AG09319 (cell line): ENCODE data around the gene OSBPL5.

Experiments used
- DNase-seq: peaks from one replicate; pipeline ENCODE4 v3.0.0-alpha.2; 2010; ENCODE audit warnings: low read depth; ENCODE audit errors: extremely low read depth
- TF ChIP-seq, protein P1 (sequence below): IDR thresholded peaks from 2 replicates; pipeline ENCODE4 v1.5.1; 2011; ENCODE audit warnings: low read depth, mild to moderate bottlenecking, inconsistent platforms, low read length, moderate library complexity

Gene OSBPL5

GRCh38 chr11:3155691-3156258, 9.3 kb downstream of the OSBPL5 start:
- DNase-seq = peak; percentile 55
- TF ChIP-seq, protein P1, sequence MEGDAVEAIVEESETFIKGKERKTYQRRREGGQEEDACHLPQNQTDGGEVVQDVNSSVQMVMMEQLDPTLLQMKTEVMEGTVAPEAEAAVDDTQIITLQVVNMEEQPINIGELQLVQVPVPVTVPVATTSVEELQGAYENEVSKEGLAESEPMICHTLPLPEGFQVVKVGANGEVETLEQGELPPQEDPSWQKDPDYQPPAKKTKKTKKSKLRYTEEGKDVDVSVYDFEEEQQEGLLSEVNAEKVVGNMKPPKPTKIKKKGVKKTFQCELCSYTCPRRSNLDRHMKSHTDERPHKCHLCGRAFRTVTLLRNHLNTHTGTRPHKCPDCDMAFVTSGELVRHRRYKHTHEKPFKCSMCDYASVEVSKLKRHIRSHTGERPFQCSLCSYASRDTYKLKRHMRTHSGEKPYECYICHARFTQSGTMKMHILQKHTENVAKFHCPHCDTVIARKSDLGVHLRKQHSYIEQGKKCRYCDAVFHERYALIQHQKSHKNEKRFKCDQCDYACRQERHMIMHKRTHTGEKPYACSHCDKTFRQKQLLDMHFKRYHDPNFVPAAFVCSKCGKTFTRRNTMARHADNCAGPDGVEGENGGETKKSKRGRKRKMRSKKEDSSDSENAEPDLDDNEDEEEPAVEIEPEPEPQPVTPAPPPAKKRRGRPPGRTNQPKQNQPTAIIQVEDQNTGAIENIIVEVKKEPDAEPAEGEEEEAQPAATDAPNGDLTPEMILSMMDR = no peak

DNA sequence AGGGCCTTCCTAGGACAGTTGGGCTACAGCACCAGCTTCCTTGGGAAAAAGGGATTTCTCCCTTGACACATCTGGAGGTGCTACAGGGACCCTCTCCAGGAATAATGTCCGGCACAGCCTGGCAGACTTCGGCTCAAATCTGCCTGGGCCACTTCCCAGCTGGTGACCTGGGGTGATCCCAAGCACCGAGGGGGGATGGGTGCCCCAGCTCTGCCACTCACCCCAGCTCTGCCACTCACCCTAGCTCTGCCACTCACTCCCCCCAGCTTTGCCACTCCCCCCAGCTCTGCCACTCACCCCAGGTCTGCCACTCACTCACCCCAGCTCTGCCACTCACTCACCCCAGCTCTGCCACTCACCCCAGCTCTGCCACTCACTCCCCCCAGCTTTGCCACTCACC, 9.9 kb downstream of the OSBPL5 start:
- DNase-seq = no peak
- TF ChIP-seq, protein P1 = no peak

GRCh38 chr11:3154001-3154599, 11.0 kb downstream of the OSBPL5 start:
- no peak for DNase-seq
- TF ChIP-seq, protein P1 = no peak

DNA sequence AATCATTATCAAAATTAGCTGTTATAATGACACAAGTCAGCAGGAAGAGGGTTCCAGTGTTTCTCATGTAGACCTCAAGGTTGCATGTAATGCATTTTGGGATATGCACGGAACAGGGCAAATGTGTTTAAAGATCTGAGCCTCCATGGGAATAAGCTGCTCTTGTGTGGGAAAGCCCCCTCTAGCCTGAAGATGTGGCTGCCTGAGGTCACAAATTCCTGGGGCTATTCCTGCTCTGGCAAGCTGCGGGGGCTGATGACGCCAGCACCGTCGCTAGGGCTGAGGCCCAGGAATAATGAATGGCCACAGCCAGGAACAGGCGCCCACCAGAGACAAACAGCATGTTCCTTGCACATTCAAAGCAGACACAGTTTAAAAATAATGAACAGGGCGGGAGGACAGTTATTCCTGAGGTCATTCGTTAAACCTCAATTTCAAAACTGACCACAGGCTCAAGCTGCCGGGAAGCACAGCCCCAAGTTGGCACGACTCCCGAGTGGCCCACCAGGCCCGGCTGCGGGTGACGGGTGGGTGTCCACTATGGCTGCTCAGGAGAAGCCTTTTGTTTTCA, 11.7 kb downstream of the OSBPL5 start:
- TF ChIP-seq, protein P1 = no peak
- peak; percentile 41 for DNase-seq

- DNase-seq = no peak
- TF ChIP-seq, protein P1 = no peak
Observed at GRCh38 chr11:3152471-3153110, 12.5 kb downstream of the OSBPL5 start.

DNA sequence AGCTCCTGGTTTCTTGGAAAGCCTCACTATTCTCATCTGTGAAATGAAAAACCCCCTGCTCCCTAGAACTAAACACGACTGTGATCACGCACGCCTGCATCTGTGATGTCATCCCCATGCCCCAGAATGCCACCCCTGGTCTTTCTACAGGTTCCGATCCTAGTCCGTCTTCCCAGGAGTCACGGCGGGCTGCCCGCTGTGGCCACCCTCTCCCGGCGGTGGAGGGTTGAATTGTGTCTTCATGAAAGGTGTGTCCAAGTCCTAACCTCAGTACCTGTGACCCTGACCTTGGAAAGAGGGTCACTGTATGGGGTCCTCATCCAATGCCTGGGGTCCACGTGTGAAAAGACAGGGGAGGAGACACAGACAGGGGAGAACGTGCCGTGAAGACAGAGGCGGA, 14.4 kb downstream of the OSBPL5 start:
- TF ChIP-seq, protein P1 = no peak
- no peak for DNase-seq

DNA sequence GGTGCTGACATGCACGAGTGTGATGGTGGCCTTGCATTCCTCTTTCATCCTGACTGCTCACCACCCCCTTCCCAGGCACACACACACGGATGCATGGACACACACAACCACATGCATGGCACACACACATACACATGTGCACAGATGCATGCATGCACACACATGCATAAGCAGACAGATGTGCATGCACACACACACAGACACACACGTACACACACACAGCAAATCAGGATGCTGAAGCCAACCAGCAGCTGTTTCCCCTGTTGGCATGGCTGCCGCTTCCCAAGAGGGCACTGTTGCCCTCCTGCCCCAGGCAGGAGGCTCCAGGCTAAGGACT, 15.3 kb downstream of the OSBPL5 start:
- DNase-seq = no peak
- TF ChIP-seq, protein P1 = no peak
